Trophoblast cell (in vitro differentiated cells and primary cell): Measurements from ENCODE around the gene SP6.
A peak's percentile ranks its signal among the peaks of the same experiment; 100 is the strongest.

Experiments
- DNase-seq, 2 donors: peaks; one replicate each; pipeline ENCODE4 v3.0.0-alpha.2; 2016
- H2AFZ ChIP-seq: 2 replicates; pipeline ENCODE4 v1.6.1; 2013; ENCODE audit warnings: low read length, moderate library complexity, mild to moderate bottlenecking; ENCODE audit not compliant: insufficient read depth, poor library complexity
- H2AK5ac ChIP-seq: 2 replicates; pipeline ENCODE4 v1.6.1; 2013; ENCODE audit warnings: mild to moderate bottlenecking, low read length
- H2BK120ac ChIP-seq: 2 replicates; pipeline ENCODE4 v1.6.1; 2013; ENCODE audit warnings: low read length, mild to moderate bottlenecking, moderate library complexity; ENCODE audit not compliant: insufficient read depth, poor library complexity
- H2BK12ac ChIP-seq: 2 replicates; pipeline ENCODE4 v1.6.1; 2013; ENCODE audit warnings: mild to moderate bottlenecking, low read length, moderate library complexity
- H2BK5ac ChIP-seq: 2 replicates; pipeline ENCODE4 v1.6.1; 2013; ENCODE audit warnings: low read length, low read depth, moderate library complexity, mild to moderate bottlenecking; ENCODE audit not compliant: poor library complexity
- H3K14ac ChIP-seq: 2 replicates; pipeline ENCODE4 v1.6.1; 2013; ENCODE audit warnings: mild to moderate bottlenecking, low read length
- H3K18ac ChIP-seq: 2 replicates; pipeline ENCODE4 v1.6.1; 2013; ENCODE audit warnings: mild to moderate bottlenecking, low read length
- H3K23ac ChIP-seq: 2 replicates; pipeline ENCODE4 v1.6.1; 2013; ENCODE audit warnings: low read length
- H3K27ac ChIP-seq: 2 replicates; pipeline ENCODE4 v1.5.1; 2013; ENCODE audit warnings: low read depth, mild to moderate bottlenecking, inconsistent platforms, low read length, moderate library complexity
- H3K27me3 ChIP-seq: 2 replicates; pipeline ENCODE4 v1.6.1; 2013; ENCODE audit warnings: inconsistent platforms, mild to moderate bottlenecking, low read length, moderate library complexity; ENCODE audit not compliant: insufficient read depth
- H3K36me3 ChIP-seq, 2 experiments: 1 replicate in 1 of 2; 2 replicates in 1 of 2; pipeline ENCODE4 v1.6.1; 2013; ENCODE audit warnings: low read length in 2 of 2, mild to moderate bottlenecking in 2 of 2, moderate library complexity in 1 of 2; ENCODE audit not compliant: insufficient read depth in 2 of 2, control insufficient read depth in 1 of 2
- H3K4ac ChIP-seq: 2 replicates; pipeline ENCODE4 v1.6.1; 2013; ENCODE audit warnings: low read depth, mild to moderate bottlenecking, low read length, moderate library complexity
- H3K4me1 ChIP-seq, 2 experiments: 1 replicate in 1 of 2; 2 replicates in 1 of 2; pipeline ENCODE4 v1.6.1; 2013; ENCODE audit warnings: low read length in 2 of 2, mild to moderate bottlenecking in 2 of 2, moderate library complexity in 1 of 2; ENCODE audit not compliant: insufficient read depth in 2 of 2, control insufficient read depth in 1 of 2
- H3K4me2 ChIP-seq: 2 replicates; pipeline ENCODE4 v1.6.1; 2013; ENCODE audit warnings: inconsistent platforms, mild to moderate bottlenecking, low read length, moderate library complexity
- H3K4me3 ChIP-seq: 2 replicates; pipeline ENCODE4 v1.5.1; 2013; ENCODE audit warnings: mild to moderate bottlenecking, low read depth, low read length, inconsistent platforms
- H3K79me1 ChIP-seq: one replicate; pipeline ENCODE4 v1.6.1; 2013; ENCODE audit warnings: low read length
- H3K79me2 ChIP-seq: 2 replicates; pipeline ENCODE4 v1.6.1; 2013; ENCODE audit warnings: low read length, mild to moderate bottlenecking; ENCODE audit not compliant: control insufficient read depth, insufficient read depth, poor library complexity
- H3K9ac ChIP-seq: 2 replicates; pipeline ENCODE4 v1.6.1; 2013; ENCODE audit warnings: mild to moderate bottlenecking, low read length
- H3K9me3 ChIP-seq: 2 replicates; pipeline ENCODE4 v1.6.1; 2013; ENCODE audit warnings: low read depth, mild to moderate bottlenecking, control low read depth, inconsistent platforms, low read length; ENCODE audit not compliant: insufficient read depth
- H4K12ac ChIP-seq: 2 replicates; pipeline ENCODE4 v1.6.1; 2013; ENCODE audit warnings: low read depth, mild to moderate bottlenecking, low read length, moderate library complexity
- H4K8ac ChIP-seq: 2 replicates; pipeline ENCODE4 v1.6.1; 2013; ENCODE audit warnings: low read depth, mild to moderate bottlenecking, low read length, moderate library complexity
- H4K91ac ChIP-seq: one replicate; pipeline ENCODE4 v1.6.1; 2013; ENCODE audit warnings: low read depth, mild to moderate bottlenecking, low read length, moderate library complexity
- WGBS: extraction: QIAGEN DNeasy Blood & Tissue Kit; methylation state at CpG from one replicate; pipeline ENCODE4 v1.1.7; 2013; ENCODE audit warnings: missing lambda C conversion rate; ENCODE audit not compliant: insufficient read length, insufficient coverage; ENCODE audit errors: extremely low coverage; 5-methylcytosine and 5-hydroxymethylcytosine counted together

Gene SP6

GRCh38 chr17:47841488-47842291 lies 9.3 kb downstream of the SP6 start:
- Histone ChIP-seq H3K14ac (no peak overlapping the region), H3K9me3 (no peaks in the 10 kb centered on the region), H4K91ac (peak overlapping the region; percentile 16), H4K12ac (peak overlapping the region; percentile 10), H3K4me1 (peaks cover 20% of the 10 kb centered on the region in 2 experiments), H3K79me1 (peaks cover 10% of the 10 kb centered on the region), H3K79me2 (peaks cover 7% of the 10 kb centered on the region), H3K27me3 (no peaks in the 10 kb centered on the region), H2BK120ac (no peak overlapping the region), H2BK12ac (peak overlapping the region; percentile 20), H3K36me3 (peaks cover 16 to 28% of the 10 kb centered on the region in 2 experiments), H3K18ac (no peak overlapping the region), H3K4me3 (no peak overlapping the region), H2AK5ac (peak overlapping the region; percentile 25), H3K9ac (peak overlapping the region; percentile 29), H2AFZ (peak overlapping the region; percentile 85), H3K23ac (no peak overlapping the region), H3K4ac (peak overlapping the region; percentile 17), H4K8ac (peak overlapping the region; percentile 92), H3K4me2 (peak overlapping the region; percentile 11), H2BK5ac (no peak overlapping the region), H3K27ac (no peak overlapping the region)
- no CpG with 5 or more reads among the region's 16 CpGs for WGBS
- DNase-seq: peak in 1 of 2 donors; percentile 29

DNA sequence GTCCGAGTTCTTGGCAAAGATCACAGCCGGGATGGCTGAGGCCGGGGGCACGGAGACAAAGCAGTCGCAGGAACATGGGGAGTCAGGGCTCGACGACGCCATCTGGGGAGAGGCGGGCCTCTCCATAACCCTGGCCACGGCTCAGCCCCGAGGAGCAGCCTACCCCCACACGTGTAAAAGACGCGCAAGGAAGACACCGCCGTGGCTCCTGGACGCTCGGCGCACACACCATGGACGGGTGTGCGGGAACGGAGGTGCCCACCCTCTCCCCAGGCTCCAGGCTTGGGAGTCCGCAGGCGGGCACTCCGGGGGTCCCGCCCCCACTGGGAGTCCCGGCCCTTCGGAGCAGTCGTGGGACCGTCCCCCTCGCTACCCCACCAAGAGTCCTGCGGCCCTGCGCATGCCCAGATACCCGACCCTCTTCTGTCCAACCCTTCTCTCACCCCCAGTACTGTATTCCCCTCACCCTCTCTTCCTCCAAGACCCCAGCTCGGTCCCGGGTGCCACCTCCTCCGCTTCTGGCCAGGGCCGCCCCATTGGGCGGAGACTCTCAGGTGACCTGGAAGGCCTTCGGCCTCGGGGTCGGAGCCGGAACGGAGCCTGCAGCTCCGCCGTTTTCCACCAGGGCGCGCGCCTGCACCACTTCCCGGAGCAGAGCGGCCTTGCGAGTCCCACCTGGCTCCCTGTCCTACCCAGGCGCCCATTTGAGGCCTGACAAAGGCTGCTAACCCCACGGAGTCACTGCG lies 10.0 kb downstream of the SP6 start, which contains the start of gene SCRN2:
SCRN2 (minus strand) TSS at position 532 of the 746 bp plus-strand sequence; CDS start at position 102, 430 bp downstream.
- peak within 1 kb of the TSS; percentile 20 for H2BK12ac ChIP-seq
- no peaks in the 10 kb centered on the region for H3K27me3 ChIP-seq
- peak within 1 kb of the TSS; percentile 96 for H3K18ac ChIP-seq
- peaks cover 7% of the 10 kb centered on the region for H3K79me2 ChIP-seq
- peak within 1 kb of the TSS; percentile 25 for H2AK5ac ChIP-seq
- H4K8ac ChIP-seq: peak within 1 kb of the TSS; percentile 96
- H2BK120ac ChIP-seq: peak within 1 kb of the TSS; percentile 84
- peak within 1 kb of the TSS; percentile 96 for H3K14ac ChIP-seq
- H4K12ac ChIP-seq: peak within 1 kb of the TSS; percentile 93
- H2AFZ ChIP-seq: peak within 1 kb of the TSS; percentile 94
- WGBS: no CpG with 5 or more reads among the region's 55 CpGs
- H3K79me1 ChIP-seq: peaks cover 9% of the 10 kb centered on the region
- H3K9ac ChIP-seq: peak within 1 kb of the TSS; percentile 59
- no peak within 1 kb of the TSS for H3K23ac ChIP-seq
- peak within 1 kb of the TSS; percentile 69 for H4K91ac ChIP-seq
- H3K36me3 ChIP-seq: peaks cover 24 to 33% of the 10 kb centered on the region in 2 experiments
- H3K4ac ChIP-seq: peak within 1 kb of the TSS; percentile 90
- H3K4me1 ChIP-seq: peaks cover 15 to 20% of the 10 kb centered on the region in 2 experiments
- H2BK5ac ChIP-seq: peak within 1 kb of the TSS; percentile 55
- peak within 1 kb of the TSS; percentile 24 for H3K27ac ChIP-seq
- DNase-seq: peak; percentile 91 to 95
- H3K4me3 ChIP-seq: peak within 1 kb of the TSS; percentile 78
- no peaks in the 10 kb centered on the region for H3K9me3 ChIP-seq
- peak within 1 kb of the TSS; percentile 78 for H3K4me2 ChIP-seq

DNA sequence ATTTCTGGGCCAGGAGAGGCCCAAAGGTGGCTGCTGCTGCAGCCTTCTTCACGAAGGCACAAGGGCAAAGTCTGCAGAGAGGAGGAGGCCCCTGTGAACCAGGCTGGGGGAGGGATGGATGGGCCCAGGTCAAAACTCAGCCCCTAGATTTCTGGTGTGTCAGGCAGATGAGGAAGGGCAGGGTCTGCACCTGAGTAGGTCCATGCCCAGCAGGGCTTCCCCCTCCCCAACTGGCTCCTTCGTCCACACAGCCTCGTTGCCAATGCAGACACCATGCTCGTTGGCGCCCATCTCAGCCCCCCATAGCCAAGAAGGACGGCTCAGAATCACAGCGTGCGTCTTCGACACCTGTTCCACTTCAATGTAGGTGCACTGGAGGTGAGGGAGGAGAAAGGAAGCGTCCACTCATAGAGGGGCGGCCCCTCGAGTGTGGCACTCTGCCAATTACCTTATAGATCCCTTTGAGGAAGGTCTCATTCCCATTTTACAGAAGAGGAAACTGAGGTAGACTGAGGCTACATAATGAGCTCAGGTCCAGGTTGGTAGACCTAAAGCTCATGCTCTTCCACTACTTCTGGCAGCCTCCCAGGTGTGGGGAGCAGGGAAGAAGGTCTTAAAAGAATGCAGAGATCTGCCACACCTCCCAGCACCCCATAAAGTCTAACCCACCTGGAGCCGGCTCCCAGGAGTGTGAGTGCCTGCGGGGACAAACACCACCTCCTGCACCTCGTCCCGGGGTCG lies 10.8 kb downstream of the SP6 start:
- DNase-seq: no peak
- H3K79me2 ChIP-seq: peaks cover 7% of the 10 kb centered on the region
- no CpG with 5 or more reads among the region's 17 CpGs for WGBS
- no peaks in the 10 kb centered on the region for H3K9me3 ChIP-seq
- H3K27me3 ChIP-seq: no peaks in the 10 kb centered on the region
- peak overlapping the region; percentile 96 for H3K14ac ChIP-seq
- H4K8ac ChIP-seq: peak overlapping the region; percentile 96
- no peak overlapping the region for H2BK12ac ChIP-seq
- H2AFZ ChIP-seq: peak overlapping the region; percentile 94
- peak overlapping the region; percentile 59 for H3K9ac ChIP-seq
- no peak overlapping the region for H3K27ac ChIP-seq
- H3K79me1 ChIP-seq: peaks cover 8% of the 10 kb centered on the region
- H4K91ac ChIP-seq: peak overlapping the region; percentile 69
- no peak overlapping the region for H3K23ac ChIP-seq
- peak overlapping the region; percentile 55 for H2BK5ac ChIP-seq
- peak overlapping the region; percentile 84 for H2BK120ac ChIP-seq
- H2AK5ac ChIP-seq: peak overlapping the region; percentile 15
- H3K36me3 ChIP-seq: peaks cover 30 to 37% of the 10 kb centered on the region in 2 experiments
- H4K12ac ChIP-seq: peak overlapping the region; percentile 93
- H3K18ac ChIP-seq: peak overlapping the region; percentile 96
- H3K4me2 ChIP-seq: peak overlapping the region; percentile 78
- peaks cover 15 to 20% of the 10 kb centered on the region in 2 experiments for H3K4me1 ChIP-seq
- H3K4ac ChIP-seq: peak overlapping the region; percentile 90
- H3K4me3 ChIP-seq: peak overlapping the region; percentile 78

DNA sequence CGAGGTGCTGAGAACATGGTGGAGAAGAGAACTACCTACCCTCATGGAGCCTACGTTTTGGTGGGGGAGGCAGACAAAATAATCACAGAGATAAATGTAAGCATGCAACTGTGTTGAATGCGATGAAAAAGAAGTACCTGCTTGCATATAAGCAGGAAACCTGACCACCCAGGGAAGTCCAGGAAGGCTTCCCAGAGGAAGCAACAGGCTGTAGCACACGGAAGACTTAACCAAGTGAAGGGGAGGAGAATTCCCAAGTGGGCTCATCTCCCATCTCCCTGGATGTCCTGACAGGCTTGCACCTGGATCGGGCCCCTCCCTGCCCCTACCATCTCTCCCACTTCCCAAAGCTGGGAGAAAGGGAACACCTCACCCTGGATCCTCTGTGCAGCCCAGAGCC lies 11.9 kb downstream of the SP6 start:
- WGBS: no CpG with 5 or more reads among the region's 5 CpGs
- Histone ChIP-seq H4K12ac (no peak overlapping the region), H4K8ac (no peak overlapping the region), H3K27me3 (no peaks in the 10 kb centered on the region), H3K79me1 (peaks cover 6% of the 10 kb centered on the region), H3K23ac (no peak overlapping the region), H2AK5ac (no peak overlapping the region), H3K27ac (no peak overlapping the region), H3K4me2 (no peak overlapping the region), H3K14ac (no peak overlapping the region), H2BK12ac (no peak overlapping the region), H2BK5ac (no peak overlapping the region), H3K79me2 (peaks cover 7% of the 10 kb centered on the region), H3K4ac (no peak overlapping the region), H3K4me3 (no peak overlapping the region), H3K9ac (no peak overlapping the region), H3K9me3 (no peaks in the 10 kb centered on the region), H4K91ac (no peak overlapping the region), H2AFZ (no peak overlapping the region), H3K36me3 (peaks cover 31 to 35% of the 10 kb centered on the region in 2 experiments), H2BK120ac (no peak overlapping the region), H3K4me1 (peaks cover 12 to 15% of the 10 kb centered on the region in 2 experiments), H3K18ac (no peak overlapping the region)
- no peak for DNase-seq
